Measurements from ENCODE around the gene MAN1A2.

The MAN1A2 gene

DNA sequence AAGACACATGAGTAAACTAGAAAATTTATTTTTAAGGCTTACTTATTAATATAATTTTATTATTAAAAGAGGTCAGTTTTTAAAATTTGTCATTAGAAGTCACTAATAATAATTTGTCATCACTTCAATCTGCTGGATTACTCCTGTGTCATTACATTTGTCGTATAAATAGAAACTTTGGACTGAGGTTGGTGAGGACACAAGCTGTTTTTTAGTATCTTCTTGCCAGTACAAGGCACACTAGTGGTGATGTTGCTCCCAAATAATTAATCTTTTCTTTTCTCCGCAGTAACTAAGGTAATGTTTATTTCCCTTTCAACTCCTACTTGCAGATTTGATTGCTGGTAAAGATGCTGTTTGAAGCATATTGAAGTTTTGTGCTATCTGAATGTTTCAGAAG lies 179.2 kb downstream of the MAN1A2 start (continued):
- TF ChIP-seq, protein P1, sequence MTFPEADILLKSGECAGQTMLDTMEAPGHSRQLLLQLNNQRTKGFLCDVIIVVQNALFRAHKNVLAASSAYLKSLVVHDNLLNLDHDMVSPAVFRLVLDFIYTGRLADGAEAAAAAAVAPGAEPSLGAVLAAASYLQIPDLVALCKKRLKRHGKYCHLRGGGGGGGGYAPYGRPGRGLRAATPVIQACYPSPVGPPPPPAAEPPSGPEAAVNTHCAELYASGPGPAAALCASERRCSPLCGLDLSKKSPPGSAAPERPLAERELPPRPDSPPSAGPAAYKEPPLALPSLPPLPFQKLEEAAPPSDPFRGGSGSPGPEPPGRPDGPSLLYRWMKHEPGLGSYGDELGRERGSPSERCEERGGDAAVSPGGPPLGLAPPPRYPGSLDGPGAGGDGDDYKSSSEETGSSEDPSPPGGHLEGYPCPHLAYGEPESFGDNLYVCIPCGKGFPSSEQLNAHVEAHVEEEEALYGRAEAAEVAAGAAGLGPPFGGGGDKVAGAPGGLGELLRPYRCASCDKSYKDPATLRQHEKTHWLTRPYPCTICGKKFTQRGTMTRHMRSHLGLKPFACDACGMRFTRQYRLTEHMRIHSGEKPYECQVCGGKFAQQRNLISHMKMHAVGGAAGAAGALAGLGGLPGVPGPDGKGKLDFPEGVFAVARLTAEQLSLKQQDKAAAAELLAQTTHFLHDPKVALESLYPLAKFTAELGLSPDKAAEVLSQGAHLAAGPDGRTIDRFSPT (tag by site-specific recombination; IDR thresholded peaks at IDR 0.05) = no peak

DNA sequence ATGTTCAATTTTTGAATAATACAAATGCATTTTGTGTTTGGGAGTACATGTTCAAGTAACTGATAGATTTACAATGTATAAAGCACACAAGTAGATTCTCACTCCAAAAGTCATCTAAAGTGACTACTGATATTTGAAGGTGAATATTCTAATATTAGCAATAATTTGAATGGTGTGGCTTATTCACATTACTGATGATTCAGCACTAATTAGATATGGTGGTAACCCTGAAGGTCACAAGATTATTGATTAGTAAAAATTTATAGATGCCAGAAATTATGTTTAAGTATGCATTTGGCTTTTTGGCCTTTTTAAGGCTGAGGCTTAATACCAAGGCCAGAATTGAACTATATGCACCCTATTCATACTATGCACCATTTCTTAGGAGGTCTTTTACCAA lies 186.2 kb downstream of the MAN1A2 start:
- CTCF ChIA-PET = no interaction called here
- Histone ChIP-seq H3K36me3 (ENCODE audit: control insufficient read depth in 2 of 2, insufficient read depth in 1 of 2, low read length in 2 of 2) (no peaks in the 10 kb centered on the region), H3K4me3 (ENCODE audit: low read depth, low read length) (no peak overlapping the region), H3K4me1 (ENCODE audit: control insufficient read depth, insufficient read depth, low read length) (no peaks in the 10 kb centered on the region), H3K9me3 (ENCODE audit: control insufficient read depth, insufficient read depth, low read depth, low read length) (no peaks in the 10 kb centered on the region), H3K27ac (ENCODE audit: extremely low read depth, low read depth, low read length) (no peak overlapping the region)
- TF ChIP-seq ZNF549 (tag by site-specific recombination; IDR thresholded peaks at IDR 0.05) (no peak), ZNF155 (tag by site-specific recombination; IDR thresholded peaks at IDR 0.05) (no peak), KLF1 (tag by site-specific recombination; IDR thresholded peaks at IDR 0.05) (no peak), YY1 (tag by site-specific recombination; IDR thresholded peaks at IDR 0.05) (no peak), ZNF133 (tag by site-specific recombination; IDR thresholded peaks at IDR 0.05) (no peak)
- POLR2A ChIA-PET = no interaction called here

DNA sequence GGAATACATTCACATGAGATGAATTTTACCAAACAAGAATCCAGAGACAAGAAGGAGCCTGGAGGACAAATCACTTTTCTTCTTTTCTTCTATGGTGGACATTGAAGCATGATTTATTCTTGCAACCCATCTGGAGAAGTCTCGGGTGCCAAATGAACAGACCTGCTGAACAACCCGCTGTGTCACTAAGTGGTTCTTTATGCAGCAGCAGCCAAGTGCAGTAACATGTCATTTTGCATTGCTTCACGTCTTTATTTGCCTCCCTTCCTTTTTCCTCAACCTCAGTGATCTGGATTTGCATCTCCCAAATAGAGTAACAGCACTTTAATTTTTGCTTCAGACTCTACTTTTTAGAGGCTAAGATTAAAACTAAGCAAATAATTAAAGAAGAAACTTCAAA lies 188.6 kb downstream of the MAN1A2 start:
- CTCF ChIA-PET = interaction anchor here (1.5 to 1.6 kb wide), 2 partner anchors 10 to 21 kb away, joined by 5 to 8 read pairs; no protein-coding TSS in a partner anchor
- Histone ChIP-seq H3K27ac (ENCODE audit: extremely low read depth, low read depth, low read length) (no peak overlapping the region), H3K4me3 (ENCODE audit: low read depth, low read length) (no peak overlapping the region), H3K4me1 (ENCODE audit: control insufficient read depth, insufficient read depth, low read length) (no peaks in the 10 kb centered on the region), H3K36me3 (ENCODE audit: control insufficient read depth in 2 of 2, insufficient read depth in 1 of 2, low read length in 2 of 2) (no peaks in the 10 kb centered on the region), H3K9me3 (ENCODE audit: control insufficient read depth, insufficient read depth, low read depth, low read length) (no peaks in the 10 kb centered on the region)
- POLR2A ChIA-PET = no interaction called here
- TF ChIP-seq ZNF792 (tag by site-specific recombination; IDR thresholded peaks at IDR 0.05) (no peak), ZNF664 (tag by site-specific recombination; IDR thresholded peaks at IDR 0.05) (no peak), ZNF510 (tag by site-specific recombination; IDR thresholded peaks at IDR 0.05; ENCODE audit: insufficient replicate concordance) (no peak), ZXDB (tag by site-specific recombination; IDR thresholded peaks at IDR 0.05) (no peak), ZNF701 (tag by site-specific recombination; IDR thresholded peaks at IDR 0.05) (no peak), BCL11B (tag by site-specific recombination; IDR thresholded peaks at IDR 0.05; ENCODE audit: low read depth) (no peak), YY2 (tag by site-specific recombination; IDR thresholded peaks at IDR 0.05) (no peak), ZNF791 (tag by site-specific recombination; IDR thresholded peaks at IDR 0.05) (no peak), ZNF169 (tag by site-specific recombination; IDR thresholded peaks at IDR 0.05) (no peak), YY1 (tag by site-specific recombination; IDR thresholded peaks at IDR 0.05) (no peak), ZNF626 (tag by site-specific recombination; IDR thresholded peaks at IDR 0.05) (no peak), GFI1B (tag by site-specific recombination; IDR thresholded peaks at IDR 0.05) (no peak), ZNF174 (tag by site-specific recombination; IDR thresholded peaks at IDR 0.05) (no peak), ZNF302 (tag by site-specific recombination; IDR thresholded peaks at IDR 0.05; ENCODE audit: low read depth) (no peak)
- TF ChIP-seq, protein P2, sequence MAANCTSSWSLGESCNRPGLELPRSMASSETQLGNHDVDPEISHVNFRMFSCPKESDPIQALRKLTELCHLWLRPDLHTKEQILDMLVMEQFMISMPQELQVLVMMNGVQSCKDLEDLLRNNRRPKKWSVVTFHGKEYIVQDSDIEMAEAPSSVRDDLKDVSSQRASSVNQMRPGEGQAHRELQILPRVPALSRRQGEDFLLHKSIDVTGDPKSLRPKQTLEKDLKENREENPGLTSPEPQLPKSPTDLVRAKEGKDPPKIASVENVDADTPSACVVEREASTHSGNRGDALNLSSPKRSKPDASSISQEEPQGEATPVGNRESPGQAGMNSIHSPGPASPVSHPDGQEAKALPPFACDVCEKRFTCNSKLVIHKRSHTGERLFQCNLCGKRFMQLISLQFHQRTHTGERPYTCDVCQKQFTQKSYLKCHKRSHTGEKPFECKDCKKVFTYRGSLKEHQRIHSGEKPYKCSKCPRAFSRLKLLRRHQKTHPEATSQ (tag by site-specific recombination; IDR thresholded peaks at IDR 0.05) = no peak
- TF ChIP-seq, protein P3, sequence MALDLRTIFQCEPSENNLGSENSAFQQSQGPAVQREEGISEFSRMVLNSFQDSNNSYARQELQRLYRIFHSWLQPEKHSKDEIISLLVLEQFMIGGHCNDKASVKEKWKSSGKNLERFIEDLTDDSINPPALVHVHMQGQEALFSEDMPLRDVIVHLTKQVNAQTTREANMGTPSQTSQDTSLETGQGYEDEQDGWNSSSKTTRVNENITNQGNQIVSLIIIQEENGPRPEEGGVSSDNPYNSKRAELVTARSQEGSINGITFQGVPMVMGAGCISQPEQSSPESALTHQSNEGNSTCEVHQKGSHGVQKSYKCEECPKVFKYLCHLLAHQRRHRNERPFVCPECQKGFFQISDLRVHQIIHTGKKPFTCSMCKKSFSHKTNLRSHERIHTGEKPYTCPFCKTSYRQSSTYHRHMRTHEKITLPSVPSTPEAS (tag by site-specific recombination; IDR thresholded peaks at IDR 0.05) = no peak
